NCI-H526 treated with DMSO at 0.1 percent for 48 hours (cell line): ENCODE measurements around the gene MYL2.

Source experiments
- DNase-seq: peaks from one replicate; lab custom pipeline; 2025; lab: John Stamatoyannopoulos, UW

The MYL2 gene

DNA sequence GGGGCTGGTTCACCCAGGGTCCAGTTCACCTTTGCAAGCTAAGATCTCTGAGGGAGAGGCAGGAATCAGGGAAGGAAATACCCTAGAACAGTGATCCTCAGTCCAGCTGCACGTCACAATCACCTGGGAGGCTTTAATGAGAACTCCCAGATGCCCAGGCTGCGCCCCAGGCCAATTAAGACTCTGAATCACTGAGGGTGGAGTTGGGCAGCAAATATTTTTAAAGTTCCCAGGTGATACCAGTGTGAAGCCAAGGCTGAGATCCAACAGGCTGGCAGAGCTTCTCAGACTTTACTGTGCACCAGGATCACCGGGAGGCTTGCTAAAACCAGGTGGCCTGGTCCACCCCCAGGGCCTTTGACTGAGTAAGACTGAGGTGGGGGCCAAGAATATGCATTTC is 23.8 kb downstream of the MYL2 start:
- DNase-seq = no peak

DNA sequence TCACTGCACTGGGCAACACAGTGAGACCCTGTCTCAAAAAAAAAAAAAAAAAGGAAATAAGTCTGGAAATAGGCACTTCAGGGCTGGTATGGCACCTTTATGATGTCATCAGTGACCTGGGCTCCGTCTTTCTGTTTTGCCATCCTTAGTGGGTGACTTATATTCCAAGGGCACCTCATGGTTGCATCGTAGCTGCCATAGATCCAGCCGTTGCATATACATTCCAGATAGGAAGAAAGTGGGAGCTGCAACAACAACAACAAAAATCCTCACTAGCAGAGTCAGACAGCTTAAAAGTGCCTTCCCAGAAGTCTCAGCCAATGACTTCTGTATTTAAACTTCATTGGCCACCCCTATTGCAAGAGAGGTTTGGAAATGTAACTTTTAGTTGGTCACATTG is 26.4 kb downstream of the MYL2 start:
- no peak for DNase-seq

DNA sequence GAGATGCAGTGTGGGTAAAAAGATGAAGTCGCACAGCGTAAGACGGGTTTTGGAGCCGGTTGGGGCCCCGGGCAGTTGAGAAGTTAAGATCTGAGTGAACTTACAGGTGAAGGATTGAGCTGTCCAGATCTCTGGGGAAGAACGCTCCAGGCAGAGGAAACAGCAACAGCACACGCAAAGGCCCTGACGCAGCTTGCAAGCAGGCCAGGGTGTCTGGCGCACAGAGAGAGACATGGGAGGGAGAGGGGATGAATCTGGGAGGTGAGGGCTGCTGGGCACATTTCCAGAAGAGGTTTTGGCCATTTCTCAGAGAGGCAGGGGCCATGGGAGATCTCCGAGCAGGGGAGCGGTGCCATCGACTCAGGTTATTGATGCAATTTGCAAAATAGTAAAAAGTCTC is 31.0 kb downstream of the MYL2 start:
- no peak for DNase-seq

DNA sequence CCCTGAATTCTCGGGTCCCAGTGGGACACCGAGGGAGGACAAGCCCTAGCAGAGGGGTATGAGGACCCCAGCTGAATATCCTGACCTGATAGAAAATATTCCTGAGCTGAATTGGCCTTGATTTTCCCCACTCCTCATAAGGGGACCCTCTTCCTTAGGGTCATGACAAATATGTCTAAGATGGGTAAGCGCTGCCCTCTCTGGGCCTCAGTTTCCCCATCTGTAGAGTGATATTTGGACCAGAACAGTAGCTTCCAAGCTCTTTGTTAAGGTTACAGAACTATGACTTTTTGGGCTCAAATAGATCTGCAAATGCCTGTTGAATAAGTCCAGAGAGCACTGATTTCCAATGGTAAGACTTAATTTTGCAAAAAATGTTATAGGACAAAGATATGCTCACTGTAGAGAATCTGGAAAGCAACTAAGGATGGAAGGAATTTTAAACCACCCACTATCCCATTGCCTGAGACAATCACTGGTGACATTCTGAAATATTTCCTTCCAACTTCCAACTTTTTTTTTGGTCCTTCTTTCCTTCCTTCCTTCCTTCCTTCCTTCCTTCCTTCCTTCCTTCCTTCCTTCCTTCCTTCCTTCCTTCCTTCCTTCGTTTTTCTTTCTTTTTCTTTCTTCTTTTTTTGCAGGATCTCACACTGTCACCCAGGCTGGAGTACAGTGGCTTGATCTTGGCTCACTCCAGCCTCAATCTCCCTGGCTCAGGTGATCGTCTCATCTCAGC is 32.0 kb downstream of the MYL2 start:
- no peak for DNase-seq

DNA sequence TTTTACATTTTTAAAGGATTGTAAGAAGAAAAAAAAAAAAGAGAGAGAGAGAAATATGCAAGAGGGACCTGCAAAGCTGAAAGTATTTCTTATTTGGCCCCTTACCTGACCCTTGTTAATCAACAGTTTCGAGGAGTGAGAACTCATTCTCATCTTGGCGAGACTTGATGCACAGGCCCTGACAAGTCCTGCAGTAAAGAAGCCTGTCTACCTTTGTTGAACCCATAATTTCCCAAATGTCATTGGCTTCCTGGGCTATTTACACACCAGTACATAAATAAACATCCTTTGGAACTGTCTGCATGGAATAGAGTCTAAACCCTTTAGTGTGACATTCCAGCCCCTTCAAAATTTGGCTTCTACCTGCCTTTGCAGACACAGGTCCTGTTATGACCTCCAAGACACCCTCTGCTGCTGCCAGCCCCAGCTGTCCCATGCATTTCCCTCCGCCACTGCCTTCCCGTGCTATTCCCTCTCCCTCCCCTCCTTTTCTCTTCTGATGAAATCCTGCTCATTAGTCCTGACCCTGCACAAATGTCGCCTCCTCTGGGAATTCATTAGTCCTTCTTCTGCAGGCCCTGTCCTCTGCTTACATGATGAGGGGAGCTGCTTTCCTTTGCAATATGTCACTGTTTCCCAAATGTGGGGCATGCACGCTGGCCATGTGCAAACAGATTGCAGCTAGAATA is 35.1 kb downstream of the MYL2 start:
- no peak for DNase-seq

- no peak for DNase-seq
These were observed 37.1 kb downstream of the MYL2 start for GRCh38 chr12:110883251-110883650.

- DNase-seq = no peak
These were observed 39.7 kb downstream of the MYL2 start for GRCh38 chr12:110880651-110881050.

- DNase-seq = no peak
These were observed 45.6 kb downstream of the MYL2 start for GRCh38 chr12:110874781-110875180.

GRCh38 chr12:110874351-110874750 is 46.0 kb downstream of the MYL2 start:
- DNase-seq = no peak

GRCh38 chr12:110872100-110872499 is 48.3 kb downstream of the MYL2 start:
- DNase-seq = no peak

- DNase-seq = no peak
These were observed 50.6 kb downstream of the MYL2 start for GRCh38 chr12:110869803-110870202.

DNA sequence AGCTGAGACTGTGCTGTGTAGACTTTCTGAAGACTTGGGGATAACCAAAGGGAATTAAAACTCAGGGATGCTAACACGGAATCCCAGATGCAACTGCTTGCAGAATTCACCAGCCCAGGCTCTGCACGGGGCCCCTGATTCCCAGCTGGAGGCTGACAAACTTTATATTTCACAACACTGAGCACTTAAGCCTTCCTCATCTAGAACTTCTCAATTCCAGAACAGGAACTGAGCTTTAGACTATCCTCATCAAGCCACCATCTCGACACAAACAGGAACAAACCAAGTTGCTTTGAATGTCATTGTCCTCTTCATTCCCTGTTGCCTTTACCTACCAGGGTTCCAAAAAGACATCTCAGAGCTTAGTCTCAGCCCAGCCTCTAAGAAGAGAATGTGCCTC is 51.4 kb downstream of the MYL2 start:
- no peak for DNase-seq

DNA sequence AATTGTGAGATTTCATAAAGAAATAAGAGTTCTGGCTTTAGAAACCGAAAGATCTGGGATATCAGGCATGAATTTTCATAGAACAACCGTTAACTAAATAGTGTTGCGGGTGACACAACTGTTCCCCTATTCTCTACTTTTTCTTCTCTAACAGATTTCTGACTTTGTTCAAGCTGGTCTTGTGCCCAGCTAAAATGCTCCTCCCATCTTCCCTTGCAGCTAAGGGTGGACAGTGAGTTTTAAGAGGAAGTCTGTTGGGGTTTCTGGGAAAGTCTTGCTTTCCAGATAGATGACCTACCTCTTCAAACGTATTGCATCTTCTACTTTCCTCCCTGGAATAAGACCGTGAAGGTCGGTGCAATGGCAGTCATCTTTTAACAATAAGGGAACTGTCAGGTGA is 54.9 kb downstream of the MYL2 start:
- no peak for DNase-seq

DNA sequence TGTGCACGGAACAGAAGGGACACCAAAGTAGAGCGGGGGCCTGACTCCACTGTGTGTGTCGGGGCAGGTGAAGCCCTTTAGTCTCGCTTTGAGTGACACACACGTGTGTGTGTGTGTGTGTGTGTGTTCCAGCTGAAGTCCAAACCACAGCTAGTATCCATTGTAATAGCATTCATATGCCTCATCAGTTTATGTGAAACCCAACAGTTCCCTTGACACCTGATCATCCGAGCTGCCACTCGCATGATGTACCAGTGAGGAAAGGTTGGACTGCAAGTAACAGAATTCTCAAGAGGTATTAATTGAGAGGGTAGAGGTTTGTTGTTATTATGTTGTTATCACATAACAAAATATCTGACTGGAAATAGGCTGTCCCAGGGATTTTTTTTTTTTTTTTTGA is 57.2 kb downstream of the MYL2 start:
- no peak for DNase-seq

GRCh38 chr12:110862329-110862728 is 58.0 kb downstream of the MYL2 start:
- DNase-seq = no peak

GRCh38 chr12:110861729-110862128 is 58.6 kb downstream of the MYL2 start:
- DNase-seq = no peak
